Ishikawa (cell line): ENCODE measurements around the gene MYH9.

ENCODE experiments used
- CEBPB ChIP-seq: IDR thresholded peaks from 2 replicates; pipeline ENCODE4 v1.6.1; 2012
- CREB1 ChIP-seq: IDR thresholded peaks from 2 replicates; pipeline ENCODE4 v1.6.1; 2012; ENCODE audit warnings: low read depth
- EGR1 ChIP-seq: IDR thresholded peaks from 2 replicates; pipeline ENCODE4 v1.6.1; 2012
- EP300 ChIP-seq: IDR thresholded peaks from 2 replicates; pipeline ENCODE4 v1.6.1; 2012; ENCODE audit warnings: borderline replicate concordance
- FOXM1 ChIP-seq: IDR thresholded peaks from 2 replicates; pipeline ENCODE4 v1.6.1; 2012; ENCODE audit warnings: low read depth, borderline replicate concordance
- NFIC ChIP-seq: IDR thresholded peaks from 2 replicates; pipeline ENCODE4 v1.6.1; 2012
- RAD21 ChIP-seq: IDR thresholded peaks from 2 replicates; pipeline ENCODE4 v1.6.1; 2012; ENCODE audit warnings: low read depth
- TAF1 ChIP-seq: IDR thresholded peaks from 2 replicates; pipeline ENCODE4 v1.6.1; 2012; ENCODE audit warnings: low read depth, mild to moderate bottlenecking
- TCF12 ChIP-seq: IDR thresholded peaks from 2 replicates; pipeline ENCODE4 v1.6.1; 2012; ENCODE audit warnings: low read depth
- TEAD4 ChIP-seq: IDR thresholded peaks from 2 replicates; pipeline ENCODE4 v1.6.1; 2012
- YY1 ChIP-seq: IDR thresholded peaks from 2 replicates; pipeline ENCODE4 v1.6.1; 2012; ENCODE audit warnings: low read depth
- ZBTB7A ChIP-seq: IDR thresholded peaks from 2 replicates; pipeline ENCODE4 v1.6.1; 2012; ENCODE audit warnings: low read depth
- TF ChIP-seq, protein P1 (sequence below): IDR thresholded peaks from 2 replicates; pipeline ENCODE4 v1.6.1; 2012
- TF ChIP-seq, protein P2 (sequence below): IDR thresholded peaks from 2 replicates; pipeline ENCODE4 v1.6.1; 2012
- TF ChIP-seq, protein P3 (sequence below): IDR thresholded peaks from 2 replicates; pipeline ENCODE4 v1.6.1; 2012; ENCODE audit warnings: low read depth, mild to moderate bottlenecking

Gene MYH9

DNA sequence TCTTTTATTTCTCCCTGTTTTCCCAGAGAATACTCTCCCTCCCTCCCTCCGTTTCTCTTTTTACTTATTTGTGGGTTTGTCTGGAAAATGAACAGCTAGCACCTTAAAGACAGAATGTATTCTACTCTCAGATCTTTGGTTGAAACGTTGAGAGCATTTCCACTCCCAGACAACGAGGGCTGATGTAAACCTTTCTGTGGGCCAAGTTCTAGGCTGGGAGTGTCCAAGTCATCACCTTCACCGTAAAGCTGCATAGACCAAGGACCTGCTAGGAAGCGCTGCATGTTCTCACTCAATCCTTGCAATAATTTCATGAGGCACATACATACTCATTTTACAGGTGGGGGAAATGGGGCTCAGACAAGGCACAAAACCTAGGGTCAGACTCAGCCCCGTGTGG lies 32.4 kb downstream of the MYH9 start:
- TF ChIP-seq EGR1 (no peak), YY1 (no peak), CEBPB (no peak), TEAD4 (no peak), TCF12 (no peak), CREB1 (no peak), ZBTB7A (no peak), TAF1 (no peak), RAD21 (no peak), EP300 (no peak), FOXM1 (no peak), NFIC (no peak)
- TF ChIP-seq, protein P1, sequence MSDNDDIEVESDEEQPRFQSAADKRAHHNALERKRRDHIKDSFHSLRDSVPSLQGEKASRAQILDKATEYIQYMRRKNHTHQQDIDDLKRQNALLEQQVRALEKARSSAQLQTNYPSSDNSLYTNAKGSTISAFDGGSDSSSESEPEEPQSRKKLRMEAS = no peak
- TF ChIP-seq, protein P2, sequence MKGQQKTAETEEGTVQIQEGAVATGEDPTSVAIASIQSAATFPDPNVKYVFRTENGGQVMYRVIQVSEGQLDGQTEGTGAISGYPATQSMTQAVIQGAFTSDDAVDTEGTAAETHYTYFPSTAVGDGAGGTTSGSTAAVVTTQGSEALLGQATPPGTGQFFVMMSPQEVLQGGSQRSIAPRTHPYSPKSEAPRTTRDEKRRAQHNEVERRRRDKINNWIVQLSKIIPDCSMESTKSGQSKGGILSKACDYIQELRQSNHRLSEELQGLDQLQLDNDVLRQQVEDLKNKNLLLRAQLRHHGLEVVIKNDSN = no peak
- TF ChIP-seq, protein P3, sequence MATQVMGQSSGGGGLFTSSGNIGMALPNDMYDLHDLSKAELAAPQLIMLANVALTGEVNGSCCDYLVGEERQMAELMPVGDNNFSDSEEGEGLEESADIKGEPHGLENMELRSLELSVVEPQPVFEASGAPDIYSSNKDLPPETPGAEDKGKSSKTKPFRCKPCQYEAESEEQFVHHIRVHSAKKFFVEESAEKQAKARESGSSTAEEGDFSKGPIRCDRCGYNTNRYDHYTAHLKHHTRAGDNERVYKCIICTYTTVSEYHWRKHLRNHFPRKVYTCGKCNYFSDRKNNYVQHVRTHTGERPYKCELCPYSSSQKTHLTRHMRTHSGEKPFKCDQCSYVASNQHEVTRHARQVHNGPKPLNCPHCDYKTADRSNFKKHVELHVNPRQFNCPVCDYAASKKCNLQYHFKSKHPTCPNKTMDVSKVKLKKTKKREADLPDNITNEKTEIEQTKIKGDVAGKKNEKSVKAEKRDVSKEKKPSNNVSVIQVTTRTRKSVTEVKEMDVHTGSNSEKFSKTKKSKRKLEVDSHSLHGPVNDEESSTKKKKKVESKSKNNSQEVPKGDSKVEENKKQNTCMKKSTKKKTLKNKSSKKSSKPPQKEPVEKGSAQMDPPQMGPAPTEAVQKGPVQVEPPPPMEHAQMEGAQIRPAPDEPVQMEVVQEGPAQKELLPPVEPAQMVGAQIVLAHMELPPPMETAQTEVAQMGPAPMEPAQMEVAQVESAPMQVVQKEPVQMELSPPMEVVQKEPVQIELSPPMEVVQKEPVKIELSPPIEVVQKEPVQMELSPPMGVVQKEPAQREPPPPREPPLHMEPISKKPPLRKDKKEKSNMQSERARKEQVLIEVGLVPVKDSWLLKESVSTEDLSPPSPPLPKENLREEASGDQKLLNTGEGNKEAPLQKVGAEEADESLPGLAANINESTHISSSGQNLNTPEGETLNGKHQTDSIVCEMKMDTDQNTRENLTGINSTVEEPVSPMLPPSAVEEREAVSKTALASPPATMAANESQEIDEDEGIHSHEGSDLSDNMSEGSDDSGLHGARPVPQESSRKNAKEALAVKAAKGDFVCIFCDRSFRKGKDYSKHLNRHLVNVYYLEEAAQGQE = no peak

DNA sequence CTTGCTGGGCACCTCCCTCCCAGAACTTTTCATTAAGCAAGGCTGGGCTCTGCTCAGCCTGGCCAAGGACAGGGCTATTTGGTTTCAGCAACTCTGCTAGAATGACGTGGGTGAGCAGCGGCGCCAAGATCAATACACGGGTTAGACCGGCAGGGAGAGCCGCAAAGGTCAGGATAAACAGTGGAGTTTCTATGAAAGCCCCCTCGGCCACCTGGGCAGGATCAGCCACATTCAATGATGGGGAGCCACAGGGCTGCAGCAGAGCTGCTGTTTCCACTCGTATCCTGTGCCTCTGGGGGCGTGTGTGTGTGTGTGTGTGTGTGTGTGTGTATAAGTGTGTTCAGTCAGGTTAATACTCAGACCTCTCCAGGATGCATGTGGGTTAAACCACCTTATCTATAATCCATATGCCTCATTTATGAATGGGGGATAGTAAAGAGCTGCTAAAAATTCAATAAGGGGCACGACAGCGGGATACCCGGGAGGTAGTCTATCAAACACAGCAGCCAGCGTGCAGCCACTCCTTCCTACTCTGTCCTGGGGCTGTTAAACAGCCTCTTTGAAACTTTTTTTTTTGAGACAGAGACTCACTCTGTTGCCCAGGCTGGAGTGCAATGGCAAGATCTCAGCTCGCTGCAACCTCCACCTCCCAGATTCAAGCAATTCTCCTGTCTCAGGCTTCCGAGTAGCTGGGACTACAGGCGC lies 34.8 kb downstream of the MYH9 start:
- TF ChIP-seq, protein P2 = no peak
- TF ChIP-seq, protein P3 = no peak
- TF ChIP-seq TAF1 (no peak), TCF12 (no peak), EP300 (no peak), NFIC (no peak), CREB1 (no peak), YY1 (no peak), ZBTB7A (no peak), RAD21 (no peak), EGR1 (no peak), FOXM1 (no peak), CEBPB (no peak), TEAD4 (no peak)
- TF ChIP-seq, protein P1 = no peak

DNA sequence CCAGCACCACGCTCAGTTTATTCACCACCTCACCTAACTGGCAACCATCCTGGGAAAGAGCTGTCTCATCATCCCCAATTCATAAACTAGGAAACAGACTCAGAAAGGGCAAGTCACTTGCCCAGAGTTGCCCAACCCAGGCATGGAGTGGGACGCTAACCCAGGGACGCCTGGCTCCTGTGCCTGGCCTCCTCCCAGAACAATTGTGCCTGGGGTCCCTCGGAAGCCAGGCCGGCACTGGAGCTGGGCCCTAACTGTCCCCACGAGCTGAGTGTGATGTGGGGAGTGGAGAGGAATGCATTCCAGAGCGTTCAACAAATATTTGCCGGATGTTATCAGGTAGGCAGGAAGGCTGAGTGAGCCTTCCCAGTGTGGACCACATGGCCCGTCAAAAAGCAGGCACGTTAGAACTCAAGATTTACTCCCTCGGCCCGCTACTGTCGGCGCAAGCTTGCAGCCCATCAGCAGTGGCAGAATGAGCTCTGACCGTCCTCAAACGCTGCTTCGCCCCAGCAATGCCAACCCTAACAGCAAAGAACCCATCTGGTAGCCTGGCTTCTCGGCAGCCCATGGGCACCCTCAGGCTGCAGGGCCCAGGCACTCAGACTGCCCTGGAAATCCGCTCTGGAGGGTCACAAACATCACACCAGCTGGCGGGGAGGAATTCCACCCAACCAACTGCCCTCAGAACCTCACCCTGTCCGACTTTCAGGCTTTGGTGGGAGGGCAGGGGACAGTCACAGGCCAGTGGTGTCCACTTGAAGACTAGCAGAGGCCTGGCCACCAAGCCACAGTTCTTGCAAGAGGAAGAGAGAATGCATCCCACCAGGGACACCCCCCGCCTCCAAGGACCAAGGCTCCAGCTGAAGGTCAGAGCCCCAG lies 35.6 kb downstream of the MYH9 start:
- TF ChIP-seq, protein P2 = no peak
- 0 out of 2 replicates have a peak, but pooled peaks have one; percentile 16 for TF ChIP-seq TEAD4
- TF ChIP-seq CREB1 = no peak

DNA sequence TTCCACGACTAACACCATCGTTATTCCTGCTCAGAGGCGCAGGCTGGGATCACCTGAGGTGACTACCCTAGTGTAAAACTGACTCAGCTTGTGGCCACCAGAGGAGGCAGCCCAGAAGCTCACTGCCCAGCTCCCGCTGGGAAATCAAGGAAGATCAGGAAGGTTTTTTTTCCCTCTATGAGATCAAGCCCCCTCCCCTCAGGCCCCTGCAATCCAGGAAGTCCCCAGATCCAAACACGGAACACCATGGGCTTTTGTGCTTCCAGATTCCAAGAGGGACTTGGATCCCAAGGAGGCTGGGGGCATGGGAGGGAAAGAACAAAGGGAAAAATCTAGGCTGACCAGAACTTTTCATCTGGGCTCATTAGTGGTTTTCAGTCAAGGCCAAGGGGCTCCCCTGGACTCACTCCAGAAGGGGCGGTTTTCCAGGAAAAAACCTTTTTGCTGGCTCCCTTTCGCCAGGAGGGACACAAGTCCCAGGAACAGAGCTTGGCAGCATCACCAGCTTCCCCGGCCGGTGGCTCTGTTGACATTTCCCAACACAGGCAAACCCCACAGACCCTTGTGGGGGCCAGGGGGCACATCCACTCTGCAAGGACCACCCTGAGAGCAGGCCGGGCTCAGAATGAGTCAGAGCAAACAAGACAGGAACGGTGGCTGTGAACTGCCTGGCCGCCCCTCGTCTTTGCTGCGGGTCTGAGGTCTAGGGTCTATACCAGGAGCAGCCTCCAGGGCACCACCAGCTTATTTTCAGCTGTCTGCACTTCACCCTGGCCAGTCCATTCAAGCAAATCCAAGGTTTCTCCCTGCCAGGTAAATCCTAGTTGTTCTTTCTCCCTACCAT lies 36.8 kb downstream of the MYH9 start:
- TF ChIP-seq ZBTB7A (0 out of 2 replicates have a peak, but pooled peaks have one; percentile 50), FOXM1 (no peak), RAD21 (no peak), NFIC (peak; percentile 62), YY1 (no peak), EGR1 (no peak), CREB1 (no peak)
- TF ChIP-seq, protein P1 = no peak
